Stimulated activated CD4-positive, alpha-beta T cell treated with anti-CD3 and anti-CD28 coated beads, TNF-alpha, amount 100 ng/mL, for 24 hours (primary cell): ENCODE data around the gene TLE4.

Experiments used
- DNase-seq, 3 experiments: peaks; one replicate each; pipeline ENCODE4 v3.0.0-alpha.2; 2020; ENCODE audit warnings: low read depth in 3 of 3

Gene TLE4

DNA sequence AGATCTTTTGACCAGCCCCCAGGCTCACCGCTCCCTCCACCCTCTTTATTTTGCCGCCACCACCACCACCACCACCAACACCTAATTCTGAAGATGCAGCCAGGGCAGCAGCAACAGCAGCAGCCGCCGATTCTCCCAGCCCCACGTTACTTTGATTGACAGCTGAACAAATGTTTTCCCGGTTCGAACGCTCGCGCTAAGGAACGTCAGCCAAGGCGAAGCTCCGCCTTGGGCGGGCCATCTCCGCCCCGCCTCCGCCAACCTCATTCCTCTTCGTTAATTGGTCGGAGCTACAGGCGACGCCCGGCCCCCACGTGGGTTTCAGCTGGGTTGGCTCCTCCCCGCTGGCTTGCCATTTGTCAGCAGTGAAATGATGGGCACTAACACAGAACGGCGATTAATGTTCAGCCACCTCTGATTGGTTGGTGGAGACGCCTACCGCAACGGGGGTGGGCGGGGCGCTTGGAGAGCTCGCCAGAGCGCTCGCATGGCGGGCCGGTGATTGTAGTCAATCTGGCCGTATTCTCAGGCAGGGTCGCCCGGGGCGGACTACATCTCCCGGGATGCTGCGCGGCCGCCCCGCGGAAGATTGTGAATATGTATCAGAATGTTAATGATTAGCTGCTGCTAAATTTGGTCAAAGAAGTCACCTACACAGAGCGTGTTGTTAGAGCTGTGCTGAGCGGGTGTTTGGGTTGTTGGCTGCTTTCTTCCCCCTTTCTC lies at the start of gene TLE4:
Gene TLE4 (plus strand): TSS at position 657 of the 723 bp plus-strand sequence. CDS start 826 bp downstream, outside the sequence.
- DNase-seq = peak; percentile 99

DNA sequence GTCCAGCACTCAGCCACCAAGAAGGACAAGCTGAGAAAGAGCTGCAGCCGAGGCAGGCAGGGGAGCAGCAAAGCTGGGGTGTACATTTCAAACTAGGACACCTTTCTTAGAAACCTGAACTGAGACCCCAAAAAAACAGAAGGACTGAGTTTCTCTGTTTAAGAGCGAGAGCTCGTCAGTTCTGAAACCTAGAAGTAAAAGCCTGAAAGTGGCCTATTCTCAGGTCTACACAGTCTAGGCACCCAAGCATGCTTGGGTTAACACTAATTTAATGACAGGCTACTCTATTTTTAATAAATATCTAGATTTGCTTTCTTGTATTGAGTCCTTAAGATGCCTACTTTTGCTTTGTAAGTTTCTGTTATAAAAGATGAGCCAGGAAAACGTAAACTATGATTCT lies 49.0 kb upstream of the TLE4 start:
- no peak for DNase-seq

DNA sequence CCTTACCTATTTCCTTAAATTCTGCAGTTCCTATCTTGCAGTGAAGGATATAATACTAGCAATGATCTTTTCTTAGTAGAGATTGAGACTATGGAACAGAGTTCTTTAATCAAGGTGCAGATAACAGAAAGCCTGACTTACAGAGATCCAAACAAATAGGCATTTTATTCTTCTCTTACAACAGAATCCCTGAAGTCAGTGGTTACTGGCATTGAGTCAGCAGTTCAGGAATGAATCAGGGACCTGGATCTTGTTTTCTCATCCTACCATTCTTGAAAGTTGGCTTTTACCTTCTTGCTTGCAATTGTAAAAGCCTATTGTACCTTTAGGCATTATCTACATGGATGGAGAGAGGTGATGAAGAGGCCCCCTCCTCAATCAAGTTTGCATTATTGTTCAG lies 47.5 kb upstream of the TLE4 start:
- no peak for DNase-seq

DNA sequence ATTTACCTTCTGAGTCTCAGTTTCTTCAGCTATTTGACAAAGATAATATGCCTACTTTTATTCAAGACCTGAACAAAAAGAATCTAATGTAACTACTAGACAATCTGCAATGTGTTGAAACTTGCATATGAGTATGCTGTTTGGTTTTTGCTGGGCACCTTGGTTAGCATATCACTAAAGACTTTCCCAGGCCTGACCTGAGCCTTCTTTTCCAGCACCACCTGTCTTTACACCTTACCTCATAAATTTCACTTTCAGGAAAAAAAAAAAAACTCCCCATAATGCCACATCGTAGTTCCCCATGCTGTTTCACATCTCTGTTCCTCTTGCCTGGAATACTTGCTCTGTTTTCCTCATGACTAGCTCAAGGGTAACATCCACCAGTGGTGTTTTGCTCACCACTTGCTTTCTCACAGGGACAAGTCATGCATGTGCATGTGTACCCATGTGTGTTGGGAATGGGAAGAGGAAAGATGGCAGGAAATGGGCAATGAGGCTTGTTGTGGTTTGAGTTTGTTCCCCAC lies 45.6 kb upstream of the TLE4 start:
- DNase-seq = no peak

DNA sequence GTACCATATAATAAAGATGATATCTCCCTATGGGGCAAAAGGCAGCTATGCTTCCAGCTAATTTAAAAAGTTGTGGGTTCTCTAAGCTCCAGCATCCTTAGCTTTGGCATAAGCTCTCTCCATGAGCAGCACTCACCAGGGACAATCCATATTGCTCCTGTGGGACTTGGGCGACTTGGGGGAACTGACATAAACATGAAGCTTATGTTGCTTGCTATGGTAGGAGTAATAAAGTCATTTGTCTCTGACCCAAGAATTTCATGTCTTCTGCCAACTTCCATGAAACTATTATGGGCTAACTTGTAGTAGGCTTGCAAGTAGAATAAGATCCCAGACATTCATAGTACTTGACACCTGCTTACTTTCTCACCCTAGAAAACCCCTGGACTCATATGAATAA lies 36.2 kb upstream of the TLE4 start:
- no peak for DNase-seq

DNA sequence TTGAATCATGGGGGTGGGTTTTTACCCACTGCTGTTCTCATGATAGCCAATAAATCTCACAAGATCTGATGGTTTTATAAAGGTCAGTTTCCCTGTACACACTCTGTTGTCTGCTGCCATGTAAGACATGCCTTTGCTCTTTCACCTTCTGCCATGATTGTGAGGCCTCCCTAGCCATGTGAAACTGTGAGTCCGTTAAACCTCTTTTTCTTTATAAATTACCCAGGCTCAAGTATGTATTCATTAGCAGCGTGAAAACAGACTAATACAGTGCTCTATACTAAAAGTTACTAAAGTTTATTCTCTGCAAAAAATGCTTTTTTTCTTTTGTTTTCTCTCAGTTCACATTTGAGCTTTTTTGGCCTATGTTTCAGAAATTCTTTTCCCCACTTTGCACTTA lies 33.9 kb upstream of the TLE4 start:
- DNase-seq = no peak

DNA sequence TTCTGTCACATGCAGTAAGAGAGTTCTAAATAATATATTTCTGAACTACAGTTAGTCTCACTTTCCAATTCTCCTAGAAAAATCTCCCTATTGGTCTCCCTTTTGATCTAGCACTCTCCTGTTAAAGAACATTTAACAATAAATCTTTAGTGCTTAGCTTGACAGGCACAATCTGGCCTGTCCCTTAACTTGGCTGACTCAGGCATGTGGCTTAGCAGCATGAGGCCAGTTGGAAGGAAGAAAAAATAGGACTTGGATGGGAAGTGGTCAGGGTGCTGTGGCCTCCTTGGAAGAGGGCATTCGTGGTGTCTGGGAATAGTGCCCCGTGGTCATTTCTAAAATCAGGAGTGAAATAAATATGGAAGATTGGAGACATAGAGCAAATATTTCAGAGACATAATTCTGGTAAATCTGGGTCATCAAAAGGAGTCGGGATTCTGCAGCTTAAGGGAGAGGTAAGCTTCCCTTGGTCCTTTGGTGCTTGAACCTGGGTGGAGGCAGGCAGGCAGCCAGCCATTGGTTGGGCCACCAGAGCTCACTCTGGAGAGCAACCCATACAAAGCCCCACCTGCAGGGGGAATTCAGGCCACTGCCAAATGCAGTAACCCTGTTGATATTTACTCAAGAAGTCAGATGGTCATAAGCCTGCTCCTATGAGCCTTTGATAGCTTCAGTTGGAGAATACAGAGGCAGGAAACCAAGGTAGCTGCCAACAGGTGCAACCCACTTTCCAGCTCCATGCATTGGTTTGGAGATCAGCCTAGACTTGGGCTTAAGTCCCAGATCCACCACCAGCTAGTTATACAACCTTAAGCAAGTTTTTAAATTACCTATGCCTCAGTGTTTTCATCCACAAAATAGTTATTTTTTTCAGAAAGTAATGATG lies 28.8 kb upstream of the TLE4 start:
- DNase-seq = no peak

DNA sequence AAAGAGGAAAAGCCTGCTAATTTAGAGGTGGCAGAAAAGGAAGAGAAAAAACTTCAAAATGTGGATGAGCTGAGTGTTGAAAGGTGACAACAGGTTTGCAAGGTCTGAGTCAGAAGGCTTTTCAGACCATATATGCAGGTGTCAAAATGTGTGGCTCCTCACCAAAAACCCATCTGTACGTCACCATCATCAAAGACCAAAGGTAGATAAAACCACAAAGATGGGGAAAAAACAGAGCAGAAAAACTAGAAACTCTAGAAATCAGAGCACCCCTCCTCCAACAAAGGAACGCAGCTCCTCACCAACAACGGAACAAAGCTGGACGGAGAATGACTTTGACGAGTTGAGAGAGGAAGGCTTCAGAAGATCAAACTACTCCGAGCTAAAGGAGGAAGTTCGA lies 27.4 kb upstream of the TLE4 start:
- DNase-seq = peak in 1 of 3 experiments; percentile 4

DNA sequence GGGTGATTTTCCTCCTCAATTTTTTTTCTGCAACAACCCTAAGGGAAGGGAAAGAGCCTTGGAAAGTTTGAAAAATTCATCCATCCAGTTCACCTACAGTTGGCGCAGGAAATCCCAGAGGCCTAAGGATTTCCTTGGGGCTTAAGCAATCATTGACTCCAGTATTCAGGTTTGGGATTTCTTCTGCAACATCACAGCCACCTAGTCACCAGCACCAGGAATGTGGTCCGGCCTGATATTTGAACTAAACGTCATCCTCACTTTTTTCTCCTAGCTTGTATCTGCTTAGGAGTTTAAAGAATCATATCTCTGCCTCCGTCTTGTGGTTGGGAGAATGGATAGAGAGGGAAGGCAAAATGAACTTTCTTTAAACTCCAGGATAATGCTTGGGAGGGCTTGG lies 20.2 kb upstream of the TLE4 start:
- DNase-seq = no peak

DNA sequence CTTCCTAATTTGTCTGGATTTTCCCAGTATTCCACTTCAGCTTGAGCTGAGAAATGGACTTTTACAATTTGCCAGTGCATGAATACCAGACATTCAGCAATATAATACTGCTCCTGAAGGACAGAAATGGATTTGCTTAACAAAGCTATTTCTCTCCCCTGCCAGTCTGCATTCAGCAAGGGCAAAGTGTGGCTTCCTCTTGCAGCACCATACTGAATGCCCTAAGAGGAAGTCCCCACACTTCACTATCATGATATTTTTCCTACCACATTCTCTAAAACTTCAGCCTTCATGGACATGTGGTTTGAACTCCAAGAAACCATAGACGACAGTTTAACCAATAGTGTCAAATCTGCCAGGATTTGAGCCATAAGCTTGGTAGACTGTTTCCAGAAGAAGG lies 19.8 kb upstream of the TLE4 start:
- no peak for DNase-seq

DNA sequence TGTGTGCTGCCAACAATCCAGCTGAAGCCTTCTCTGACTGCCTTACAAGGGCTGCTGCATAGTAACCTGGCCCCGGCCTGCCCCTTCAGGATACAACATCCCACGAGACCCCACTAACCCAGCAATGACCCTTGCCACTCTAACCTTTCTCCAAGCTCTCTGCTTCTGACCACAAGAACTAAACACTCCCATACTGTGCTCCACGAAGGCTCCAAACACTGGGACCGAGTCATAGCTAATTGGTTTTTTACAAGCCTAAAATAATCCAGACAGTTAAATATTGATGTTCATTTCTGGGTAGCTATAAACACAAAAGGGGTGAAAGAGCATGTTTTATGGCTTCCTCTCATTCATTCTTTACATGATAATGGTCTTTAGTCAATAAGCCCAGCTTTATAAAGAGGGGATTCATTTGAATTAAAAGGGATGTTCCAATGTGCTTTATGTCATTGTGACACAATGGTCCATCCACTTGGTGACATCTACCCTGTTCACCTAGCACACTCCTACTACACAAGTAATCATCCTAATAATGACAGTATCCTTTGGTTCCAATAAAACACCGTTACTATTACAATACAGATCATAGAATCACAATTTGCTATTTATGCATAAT lies 16.2 kb upstream of the TLE4 start:
- no peak for DNase-seq

DNA sequence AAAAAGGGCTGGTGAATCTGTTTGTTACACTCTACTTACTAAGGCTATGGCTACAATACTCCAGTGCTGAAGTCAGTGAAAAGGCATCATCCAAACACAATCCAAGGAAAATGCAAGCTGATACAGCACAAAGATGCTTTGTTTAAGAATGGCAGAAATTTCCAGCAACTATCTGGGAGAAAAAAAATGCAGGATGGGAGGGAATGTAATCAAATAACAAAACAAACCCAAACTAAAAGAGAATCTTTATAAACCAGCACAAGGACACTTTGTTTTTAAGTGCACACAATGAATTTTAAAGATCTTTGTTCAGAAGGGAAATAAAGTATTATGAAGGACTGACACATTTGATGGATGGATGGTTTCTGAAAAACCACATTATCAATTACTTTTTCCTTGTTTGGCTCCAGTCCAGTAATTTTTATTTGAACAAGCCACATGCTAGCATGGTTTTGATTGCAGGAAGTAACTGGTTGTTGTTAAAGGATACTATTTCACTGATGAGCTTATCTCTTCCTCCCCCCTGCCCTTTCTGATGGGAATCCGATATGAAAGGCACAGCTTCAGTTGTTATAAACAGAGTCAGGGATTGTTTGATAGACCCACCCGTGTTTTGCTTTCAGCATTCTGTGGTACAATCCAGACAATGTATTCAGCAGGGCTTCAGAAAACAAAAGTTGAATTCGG lies 12.1 kb upstream of the TLE4 start:
- DNase-seq = no peak

DNA sequence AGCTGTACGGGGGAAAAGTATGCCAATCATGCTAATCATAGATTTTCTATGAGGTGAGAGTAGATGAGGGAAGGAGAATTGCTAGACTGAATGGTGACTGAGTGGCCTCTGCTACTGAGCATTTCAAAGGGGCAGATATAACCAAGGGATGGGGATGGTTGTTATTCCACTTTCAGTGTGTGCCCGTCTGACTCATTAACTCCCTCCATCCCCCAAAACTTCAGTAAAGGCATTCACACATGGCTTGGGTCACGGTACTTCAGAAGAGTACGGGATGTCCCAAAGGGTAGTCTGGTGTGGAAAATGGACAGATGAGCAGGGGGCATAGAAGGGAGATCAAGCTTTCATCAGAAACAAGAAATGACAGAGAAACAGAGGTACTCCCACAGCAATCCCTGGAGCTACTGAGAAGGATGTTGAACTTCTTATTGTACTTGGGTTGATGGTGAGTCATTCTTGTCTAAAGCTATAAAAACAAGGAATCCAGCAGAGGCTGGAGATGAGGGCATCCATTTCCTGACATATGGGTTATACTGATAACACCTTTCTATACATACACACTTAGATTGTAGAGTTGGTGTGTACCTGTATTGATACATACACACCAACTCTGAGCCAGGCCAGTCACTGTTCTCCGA lies 8.9 kb upstream of the TLE4 start:
- DNase-seq = no peak

DNA sequence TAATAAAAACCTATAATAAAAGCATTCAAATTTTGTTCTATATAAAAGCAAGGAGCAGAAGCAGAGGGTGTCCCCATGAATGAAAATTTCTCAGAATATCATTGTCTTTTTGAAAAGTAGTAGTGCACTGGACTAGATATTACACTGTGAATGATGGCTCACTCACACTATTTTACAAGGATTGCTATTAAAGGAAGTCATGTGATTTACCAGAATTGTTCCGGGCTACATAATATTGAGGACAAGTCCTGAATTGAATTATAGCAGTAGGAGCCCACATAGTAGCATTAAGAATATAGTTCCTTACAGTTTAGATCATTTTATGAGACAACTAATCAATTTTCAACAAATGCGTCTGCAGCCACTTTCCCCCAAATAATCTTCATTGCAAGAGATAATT lies 7.7 kb upstream of the TLE4 start:
- no peak for DNase-seq

DNA sequence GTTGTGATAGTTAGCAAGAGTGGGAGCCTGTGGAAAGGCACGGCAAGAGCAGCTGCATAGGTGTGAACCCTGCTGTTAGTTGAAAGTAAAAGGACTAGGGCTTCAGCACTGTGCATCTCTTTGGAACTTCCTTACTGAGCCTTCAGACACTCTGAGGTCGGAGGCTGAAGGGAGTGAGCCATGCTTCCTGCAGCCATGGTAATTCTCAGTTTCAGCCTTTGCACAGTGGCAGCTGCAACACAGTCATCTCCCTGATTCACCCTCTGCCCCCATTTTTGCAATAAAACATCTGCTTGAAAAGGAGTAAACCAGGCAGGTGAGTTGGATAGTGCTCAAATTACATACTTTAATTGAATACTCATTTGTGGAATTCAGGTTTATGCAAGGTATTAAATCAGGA lies 6.5 kb upstream of the TLE4 start:
- DNase-seq = peak in 1 of 3 experiments; percentile 25

DNA sequence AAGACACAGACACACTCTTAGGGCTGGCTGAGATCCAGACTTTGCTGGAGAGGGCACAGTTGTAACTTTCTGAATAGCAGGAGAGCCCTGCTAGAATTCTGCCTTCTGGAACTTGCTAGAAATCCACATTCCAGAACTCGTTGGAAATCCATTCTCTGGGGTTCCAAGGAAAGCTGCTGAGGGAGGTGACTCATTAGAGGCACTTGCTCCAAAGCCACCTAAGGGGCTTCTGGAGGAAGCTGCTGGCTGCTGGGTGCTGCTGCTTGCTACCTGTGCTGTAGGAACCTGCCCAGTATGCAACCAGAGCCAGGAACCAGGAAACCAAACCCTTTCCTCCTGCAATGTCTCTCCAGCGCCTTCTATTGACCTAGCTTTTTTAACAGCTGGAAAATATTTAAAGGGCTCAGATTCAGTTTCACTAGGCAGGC lies 4.1 kb upstream of the TLE4 start:
- DNase-seq = no peak

DNA sequence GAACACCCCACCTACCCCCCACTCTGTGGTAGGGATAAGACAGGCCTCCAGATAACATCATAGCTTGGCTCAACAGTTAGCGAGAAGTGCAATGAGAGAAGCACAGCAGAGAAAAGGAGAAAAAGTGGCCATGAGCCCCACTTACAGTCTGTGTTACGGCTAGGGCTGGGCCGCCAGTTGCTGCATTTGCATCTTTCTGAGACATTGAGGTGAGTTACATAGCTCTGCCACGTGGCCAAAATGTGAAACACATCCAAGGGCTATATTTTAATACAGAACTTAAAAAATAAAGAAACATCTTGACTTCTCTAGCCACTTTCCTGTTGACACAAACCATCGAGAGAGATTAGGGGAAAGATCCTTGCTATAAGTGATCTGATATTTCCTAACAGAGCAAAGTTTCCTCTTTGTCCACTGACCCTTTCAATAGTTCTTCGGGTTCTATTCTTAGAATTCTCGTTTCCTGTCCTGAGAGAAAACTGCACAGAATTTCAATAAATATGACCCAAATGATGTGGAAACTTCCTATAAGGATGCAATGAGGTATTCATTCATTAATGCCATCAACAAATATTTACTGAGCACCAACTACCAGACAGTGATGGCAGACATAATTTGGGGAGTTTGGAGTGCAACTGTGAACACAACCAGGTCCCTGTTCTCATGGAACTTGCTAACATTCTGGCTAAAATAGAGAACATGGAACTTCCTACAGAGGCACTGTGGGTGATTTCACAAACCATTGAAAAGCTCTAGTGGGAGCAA lies 3.2 kb upstream of the TLE4 start:
- DNase-seq = no peak

DNA sequence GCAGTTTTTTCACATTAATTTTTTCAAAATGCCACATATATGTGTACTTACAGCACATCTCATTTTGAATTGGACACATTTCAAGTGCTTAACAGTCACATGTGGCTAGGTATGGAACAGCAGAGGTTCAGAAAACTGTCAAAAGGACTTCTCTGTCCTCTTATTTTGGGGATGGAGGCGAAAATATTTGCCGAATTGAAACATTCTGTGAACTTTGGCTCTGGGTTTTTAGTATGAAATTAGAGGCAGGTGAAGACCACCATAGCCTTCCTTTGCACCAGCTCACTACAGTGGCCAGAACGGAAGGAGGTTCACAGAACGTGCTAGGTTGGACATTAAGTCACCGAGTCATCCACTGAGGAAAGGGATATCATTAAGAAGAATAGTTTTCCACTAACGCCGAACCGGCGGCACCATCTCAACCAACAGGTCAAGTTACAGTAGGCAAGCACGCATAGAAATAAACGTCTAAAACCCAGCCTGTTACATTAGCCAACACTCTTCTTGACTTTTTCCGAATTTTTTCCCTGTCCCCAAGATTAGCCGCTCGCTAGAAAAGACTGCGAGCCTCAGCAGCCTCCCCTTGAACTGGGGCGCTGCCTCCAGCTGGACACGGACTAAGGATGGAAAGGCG lies 1.8 kb upstream of the TLE4 start:
- no peak for DNase-seq

DNA sequence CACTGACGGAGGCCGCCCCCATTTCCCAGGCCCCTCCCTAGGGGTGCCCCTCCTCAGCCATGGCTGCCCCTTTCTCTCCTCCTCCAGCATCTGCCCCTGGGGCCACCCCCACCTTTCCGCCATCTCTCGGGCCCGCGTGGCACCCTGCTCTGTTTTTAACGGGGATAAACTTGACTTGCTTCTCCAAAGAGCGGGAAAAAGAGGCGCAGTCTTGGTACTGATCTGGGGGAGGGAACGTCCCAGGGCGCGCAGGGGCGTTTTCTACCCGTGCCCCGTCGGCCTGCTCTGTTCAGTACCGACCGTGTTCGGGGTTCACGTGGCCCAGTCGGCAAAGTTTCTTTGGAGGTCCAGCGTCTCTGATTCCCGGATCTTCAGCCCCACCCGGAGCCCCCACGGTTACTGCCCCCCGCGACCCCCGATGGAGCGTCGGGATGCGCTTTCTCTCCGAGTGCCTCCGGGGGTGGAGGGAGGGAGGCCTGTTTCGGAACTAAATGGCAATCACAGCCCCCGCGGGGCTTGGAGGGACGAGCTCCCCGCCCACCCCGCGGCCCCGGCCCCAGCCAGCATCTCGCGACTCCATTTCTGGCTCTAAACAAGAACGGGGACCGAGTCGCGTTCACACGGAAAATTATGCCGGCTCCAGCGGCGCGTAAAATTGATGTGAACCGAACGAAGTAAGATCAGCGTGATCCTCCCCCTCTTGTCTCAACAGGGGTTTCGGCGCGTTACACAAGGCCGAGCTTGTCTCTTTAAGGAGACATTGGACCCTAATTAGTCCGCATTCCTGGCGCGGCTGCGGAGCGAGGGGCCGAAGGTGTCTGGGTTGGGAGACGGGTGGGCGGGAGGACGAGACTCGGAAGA lies 1.1 kb upstream of the TLE4 start:
- DNase-seq = peak in 1 of 3 experiments; percentile 44
